HepG2 (cell line): ENCODE data around the gene ULK4. TPM values are rescaled to one million over a fixed set of nuclear protein-coding genes. Genes with fewer than 3 reads are reported as not detected.
A peak's percentile ranks its signal among the peaks of the same experiment; 100 is the strongest.

Source experiments
- EP300 ChIP-seq, 3 experiments: sonication (generic) in 1 of 3; formaldehyde crosslinking in 1 of 3; IDR thresholded peaks; 2 replicates each; pipeline versions ENCODE4 v1.5.1 to v1.6.1; 2011 to 2020; ENCODE audit warnings: low read depth in 2 of 3, low read length in 2 of 3, borderline replicate concordance in 1 of 3, improper control_type of control experiment in 1 of 3, mild to moderate bottlenecking in 1 of 3, missing genetic modification reagents in 1 of 3, moderate library complexity in 1 of 3
- RBAK ChIP-seq: sonication (generic); formaldehyde crosslinking; IDR thresholded peaks from 2 replicates; pipeline ENCODE4 v1.5.1; 2020; ENCODE audit warnings: mild to moderate bottlenecking, missing genetic modification reagents
- RELA ChIP-seq: sonication (generic); formaldehyde crosslinking; IDR thresholded peaks from 2 replicates; pipeline ENCODE4 v1.4.0; 2020; ENCODE audit warnings: missing genetic modification reagents
- SP4 ChIP-seq: sonication (generic); formaldehyde crosslinking; IDR thresholded peaks from 2 replicates; pipeline ENCODE4 v1.8.1; 2023; ENCODE audit warnings: mild to moderate bottlenecking, missing genetic modification reagents
- ZC3H4 ChIP-seq: sonication (generic); formaldehyde crosslinking; IDR thresholded peaks from 2 replicates; pipeline ENCODE4 v1.4.0; 2020; ENCODE audit warnings: missing genetic modification reagents, borderline replicate concordance
- ZNF282 ChIP-seq: fragments of 450-650 bp; IDR thresholded peaks from 2 replicates; pipeline ENCODE4 v1.6.1; 2018; ENCODE audit not compliant: partially characterized antibody
- ZNF644 ChIP-seq: IDR thresholded peaks from 2 replicates; pipeline ENCODE4 v1.6.1; 2016; ENCODE audit warnings: low read depth
- ZSCAN9 ChIP-seq: IDR thresholded peaks from 2 replicates; pipeline ENCODE4 v1.6.1; 2016; ENCODE audit warnings: borderline replicate concordance
- polyA plus RNA-seq, 8 experiments: library from polyadenylated mRNA; depleted of rRNA in 3 of 8; stranded (reverse) in 7 of 8; unstranded in 1 of 8; fragments of >200 nt; fragmentation: Illumina TruSeq in 4 of 8; extraction: Trizol in 4 of 8; gene quantifications; 2 replicates each; pipeline versions ENCODE4 v1.2.1 to v1.2.3, GENCODE V29; 2011 to 2016; ENCODE audit warnings: low read depth in 4 of 8, missing spikeins in 1 of 8, mixed read lengths in 1 of 8; ENCODE audit not compliant: insufficient read depth in 1 of 8
- total RNA-seq, 5 experiments: library from RNA; depleted of rRNA; stranded (reverse); fragments of >200 nt; fragmentation: Illumina TruSeq; extraction: Trizol; gene quantifications; 2 replicates each; pipeline ENCODE4 v1.2.3, GENCODE V29; 2016; ENCODE audit warnings: low read depth in 1 of 5
- TF ChIP-seq, protein P1 (sequence below): IDR thresholded peaks from 2 replicates; pipeline ENCODE4 v1.4.0; 2020; ENCODE audit warnings: mild to moderate bottlenecking, missing genetic modification reagents

Gene ULK4
- total and polyA plus RNA-seq, 2 of the 13 experiments (the other 11 are each of a cell fraction or from before 2014, with no cell fraction given) = 6.7 to 11.8 TPM

DNA sequence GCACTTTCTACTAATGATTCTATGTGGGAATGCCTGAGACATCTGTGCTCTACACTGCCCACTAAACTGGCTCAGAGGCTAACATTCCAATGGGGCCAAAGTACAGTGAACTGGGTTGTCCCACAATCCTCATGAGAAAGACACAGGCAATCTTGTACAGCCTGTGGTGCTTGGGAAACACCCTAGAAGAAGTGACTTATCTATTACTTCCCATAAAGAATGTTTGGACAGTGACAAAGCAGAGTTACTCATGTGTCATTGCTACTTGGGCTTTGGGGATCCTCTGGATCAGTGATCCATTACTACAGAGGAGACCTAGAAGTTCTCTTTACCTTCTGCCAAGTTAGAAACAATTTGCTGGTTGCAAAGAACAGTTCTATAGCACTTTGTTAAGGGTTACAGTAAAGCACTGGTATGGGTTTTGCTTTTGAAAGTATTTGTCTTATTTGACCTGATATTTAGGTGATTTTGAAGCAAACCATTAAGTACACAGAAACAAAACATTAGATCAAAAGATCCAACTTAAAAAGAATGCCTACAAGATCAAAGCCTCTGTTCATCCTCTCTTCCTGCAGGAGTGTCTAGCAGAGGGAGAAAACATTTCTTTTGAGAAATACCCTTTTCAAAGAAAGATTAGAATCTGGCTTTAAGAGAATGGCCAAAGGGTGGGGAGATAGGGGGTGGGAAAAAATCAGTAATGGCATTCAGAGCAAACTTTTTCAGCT lies 686.8 kb downstream of the ULK4 start (continued):
- TF ChIP-seq, protein P1, sequence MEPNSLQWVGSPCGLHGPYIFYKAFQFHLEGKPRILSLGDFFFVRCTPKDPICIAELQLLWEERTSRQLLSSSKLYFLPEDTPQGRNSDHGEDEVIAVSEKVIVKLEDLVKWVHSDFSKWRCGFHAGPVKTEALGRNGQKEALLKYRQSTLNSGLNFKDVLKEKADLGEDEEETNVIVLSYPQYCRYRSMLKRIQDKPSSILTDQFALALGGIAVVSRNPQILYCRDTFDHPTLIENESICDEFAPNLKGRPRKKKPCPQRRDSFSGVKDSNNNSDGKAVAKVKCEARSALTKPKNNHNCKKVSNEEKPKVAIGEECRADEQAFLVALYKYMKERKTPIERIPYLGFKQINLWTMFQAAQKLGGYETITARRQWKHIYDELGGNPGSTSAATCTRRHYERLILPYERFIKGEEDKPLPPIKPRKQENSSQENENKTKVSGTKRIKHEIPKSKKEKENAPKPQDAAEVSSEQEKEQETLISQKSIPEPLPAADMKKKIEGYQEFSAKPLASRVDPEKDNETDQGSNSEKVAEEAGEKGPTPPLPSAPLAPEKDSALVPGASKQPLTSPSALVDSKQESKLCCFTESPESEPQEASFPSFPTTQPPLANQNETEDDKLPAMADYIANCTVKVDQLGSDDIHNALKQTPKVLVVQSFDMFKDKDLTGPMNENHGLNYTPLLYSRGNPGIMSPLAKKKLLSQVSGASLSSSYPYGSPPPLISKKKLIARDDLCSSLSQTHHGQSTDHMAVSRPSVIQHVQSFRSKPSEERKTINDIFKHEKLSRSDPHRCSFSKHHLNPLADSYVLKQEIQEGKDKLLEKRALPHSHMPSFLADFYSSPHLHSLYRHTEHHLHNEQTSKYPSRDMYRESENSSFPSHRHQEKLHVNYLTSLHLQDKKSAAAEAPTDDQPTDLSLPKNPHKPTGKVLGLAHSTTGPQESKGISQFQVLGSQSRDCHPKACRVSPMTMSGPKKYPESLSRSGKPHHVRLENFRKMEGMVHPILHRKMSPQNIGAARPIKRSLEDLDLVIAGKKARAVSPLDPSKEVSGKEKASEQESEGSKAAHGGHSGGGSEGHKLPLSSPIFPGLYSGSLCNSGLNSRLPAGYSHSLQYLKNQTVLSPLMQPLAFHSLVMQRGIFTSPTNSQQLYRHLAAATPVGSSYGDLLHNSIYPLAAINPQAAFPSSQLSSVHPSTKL (CRISPR knock-in tag) = peak; percentile 80
- TF ChIP-seq ZSCAN9 (CRISPR knock-in tag) = no peak
- no peak for TF ChIP-seq SP4 (CRISPR knock-in tag)
- peak in 1 of 2 experiments; percentile 65; a peak in 2 of 4 replicates for TF ChIP-seq EP300 (IDR thresholded peaks at IDR 0.05; ENCODE audit: low read depth in 2 of 2, low read length in 2 of 2)
- peak; percentile 57; the same call in 1 of the 2 replicates for TF ChIP-seq EP300 (CRISPR knock-in tag; IDR thresholded peaks at IDR 0.05; ENCODE audit: borderline replicate concordance)
- TF ChIP-seq RELA (CRISPR knock-in tag) = 0 out of 2 replicates have a peak, but pooled peaks have one; percentile 49
- no peak for TF ChIP-seq ZNF282
- no peak for TF ChIP-seq ZC3H4 (CRISPR knock-in tag)
- peak; percentile 89 for TF ChIP-seq ZNF644 (CRISPR knock-in tag)
- TF ChIP-seq RBAK (CRISPR knock-in tag) = no peak
